Kasumi-1 (cell line): ENCODE results near the gene TMEM273.

Experiments used
- DNase-seq, 2 experiments: peaks; one replicate each; lab custom pipeline; 2025; lab: John Stamatoyannopoulos, UW

The TMEM273 gene

GRCh38 chr10:49176310-49177268 lies 11.6 kb downstream of the TMEM273 start:
- no peak for DNase-seq

GRCh38 chr10:49175587-49176309 lies 12.4 kb downstream of the TMEM273 start:
- DNase-seq: no peak

GRCh38 chr10:49174926-49175500 lies 13.2 kb downstream of the TMEM273 start:
- no peak for DNase-seq

- DNase-seq: no peak
These were observed 13.8 kb downstream of the TMEM273 start for GRCh38 chr10:49174261-49174925.

- no peak for DNase-seq
These were observed 14.3 kb downstream of the TMEM273 start for GRCh38 chr10:49173853-49174252.

GRCh38 chr10:49173201-49173772 lies 14.9 kb downstream of the TMEM273 start:
- DNase-seq: no peak

GRCh38 chr10:49172777-49173132 lies 15.4 kb downstream of the TMEM273 start:
- no peak for DNase-seq

- DNase-seq: no peak
These were observed 16.0 kb downstream of the TMEM273 start for GRCh38 chr10:49172061-49172776.

GRCh38 chr10:49171326-49172060 lies 16.7 kb downstream of the TMEM273 start:
- no peak for DNase-seq

- no peak for DNase-seq
These were observed 17.4 kb downstream of the TMEM273 start for GRCh38 chr10:49170632-49171325.

GRCh38 chr10:49169776-49170175 lies 18.4 kb downstream of the TMEM273 start:
- DNase-seq: no peak

GRCh38 chr10:49168831-49169500 lies 19.2 kb downstream of the TMEM273 start:
- DNase-seq: peak; percentile 69 to 79

- no peak for DNase-seq
These were observed 20.0 kb downstream of the TMEM273 start for GRCh38 chr10:49168171-49168540.

GRCh38 chr10:49167425-49168170 lies 20.6 kb downstream of the TMEM273 start:
- DNase-seq: no peak

- DNase-seq: no peak
These were observed 21.4 kb downstream of the TMEM273 start for GRCh38 chr10:49166484-49167400.

- DNase-seq: no peak
These were observed 22.2 kb downstream of the TMEM273 start for GRCh38 chr10:49165821-49166483.

- no peak for DNase-seq
These were observed 22.9 kb downstream of the TMEM273 start for GRCh38 chr10:49165259-49165658.
